NCI-H2171 treated with DMSO at 0.1 percent for 48 hours (cell line): ENCODE results near the gene ARHGEF6.

Experiments used
- DNase-seq: peaks from one replicate; lab custom pipeline; 2025; lab: John Stamatoyannopoulos, UW

Gene ARHGEF6

GRCh38 chrX:136745215-136746173 lies 35.2 kb downstream of the ARHGEF6 start:
- no peak for DNase-seq

GRCh38 chrX:136742721-136743379 lies 37.9 kb downstream of the ARHGEF6 start:
- no peak for DNase-seq

GRCh38 chrX:136738049-136738729 lies 42.5 kb downstream of the ARHGEF6 start:
- no peak for DNase-seq

- no peak for DNase-seq
Measured at GRCh38 chrX:136736690-136737089, 44.0 kb downstream of the ARHGEF6 start.

GRCh38 chrX:136735601-136736000 lies 45.1 kb downstream of the ARHGEF6 start:
- no peak for DNase-seq

- DNase-seq, result no peak
Measured at GRCh38 chrX:136733613-136734012, 47.1 kb downstream of the ARHGEF6 start.

GRCh38 chrX:136731798-136732197 lies 48.9 kb downstream of the ARHGEF6 start:
- DNase-seq, result no peak

- no peak for DNase-seq
Measured at GRCh38 chrX:136731207-136731782, 49.4 kb downstream of the ARHGEF6 start.

- DNase-seq, result no peak
Measured at GRCh38 chrX:136728393-136728792, 52.3 kb downstream of the ARHGEF6 start.

GRCh38 chrX:136725441-136726104 lies 55.2 kb downstream of the ARHGEF6 start:
- DNase-seq, result no peak

GRCh38 chrX:136718091-136718490 lies 62.6 kb downstream of the ARHGEF6 start:
- DNase-seq, result no peak

- DNase-seq, result no peak
Measured at GRCh38 chrX:136714626-136715599, 65.8 kb downstream of the ARHGEF6 start.

- no peak for DNase-seq
Measured at GRCh38 chrX:136712650-136713310, 68.0 kb downstream of the ARHGEF6 start.

GRCh38 chrX:136711147-136711546 lies 69.6 kb downstream of the ARHGEF6 start:
- no peak for DNase-seq

GRCh38 chrX:136710325-136710951 lies 70.3 kb downstream of the ARHGEF6 start:
- DNase-seq, result no peak

GRCh38 chrX:136708348-136708747 lies 72.4 kb downstream of the ARHGEF6 start:
- DNase-seq, result no peak

- no peak for DNase-seq
Measured at GRCh38 chrX:136697156-136697555, 83.6 kb downstream of the ARHGEF6 start.

- peak; percentile 39 for DNase-seq
Measured at GRCh38 chrX:136694431-136695087, 86.2 kb downstream of the ARHGEF6 start.

GRCh38 chrX:136692271-136692670 lies 88.5 kb downstream of the ARHGEF6 start:
- DNase-seq, result no peak
